H9 (cell line): Measurements from ENCODE around the gene SOX13. TPM values are rescaled to one million over a fixed set of nuclear protein-coding genes. Genes with fewer than 3 reads are reported as not detected.

ENCODE experiments used
- DNase-seq: peaks from one replicate; pipeline ENCODE4 v3.0.0-alpha.2; 2017
- H2AFZ ChIP-seq: one replicate; pipeline ENCODE4 v1.6.1; 2013; ENCODE audit warnings: mild to moderate bottlenecking, low read length, control low read depth, moderate library complexity
- H2AK5ac ChIP-seq: 2 replicates; pipeline ENCODE4 v1.6.1; 2013; ENCODE audit warnings: low read length, control low read depth, mixed read lengths; ENCODE audit not compliant: insufficient read length
- H2BK120ac ChIP-seq: one replicate; pipeline ENCODE4 v1.6.1; 2013; ENCODE audit warnings: low read depth, mild to moderate bottlenecking, low read length, control low read depth, inconsistent platforms; ENCODE audit not compliant: poor library complexity, severe bottlenecking
- H2BK12ac ChIP-seq: 2 replicates; pipeline ENCODE4 v1.6.1; 2013; ENCODE audit warnings: low read length, control low read depth, mixed read lengths, low read depth; ENCODE audit not compliant: insufficient read length
- H2BK15ac ChIP-seq: 2 replicates; pipeline ENCODE4 v1.6.1; 2013; ENCODE audit warnings: low read depth, low read length, control low read depth
- H2BK20ac ChIP-seq: one replicate; pipeline ENCODE4 v1.6.1; 2013; ENCODE audit warnings: low read depth, mild to moderate bottlenecking, low read length, control low read depth, inconsistent platforms; ENCODE audit not compliant: poor library complexity, severe bottlenecking
- H2BK5ac ChIP-seq: 2 replicates; pipeline ENCODE4 v1.6.1; 2013; ENCODE audit warnings: low read length, control low read depth, mixed read lengths; ENCODE audit not compliant: insufficient read length
- H3K14ac ChIP-seq: 2 replicates; pipeline ENCODE4 v1.6.1; 2013; ENCODE audit warnings: low read length, control low read depth; ENCODE audit not compliant: insufficient read depth
- H3K18ac ChIP-seq: 2 replicates; pipeline ENCODE4 v1.6.1; 2013; ENCODE audit warnings: low read depth, mild to moderate bottlenecking, mixed read lengths, low read length, control low read depth; ENCODE audit not compliant: insufficient read length
- H3K23ac ChIP-seq: 2 replicates; pipeline ENCODE4 v1.6.1; 2013; ENCODE audit warnings: low read length, control low read depth, mixed read lengths, low read depth; ENCODE audit not compliant: insufficient read length
- H3K23me2 ChIP-seq: 2 replicates; pipeline ENCODE4 v1.6.1; 2013; ENCODE audit warnings: low read depth, mild to moderate bottlenecking, mixed read lengths, low read length, control low read depth; ENCODE audit not compliant: insufficient read length, poor library complexity, severe bottlenecking
- H3K27ac ChIP-seq: 2 replicates; pipeline ENCODE4 v1.5.1; 2013; ENCODE audit warnings: low read length, control low read depth, mixed read lengths, low read depth; ENCODE audit not compliant: insufficient read length
- H3K27me3 ChIP-seq: 2 replicates; pipeline ENCODE4 v1.6.1; 2013; ENCODE audit warnings: low read length, control low read depth, inconsistent platforms; ENCODE audit not compliant: insufficient read depth
- H3K4ac ChIP-seq: 2 replicates; pipeline ENCODE4 v1.6.1; 2013; ENCODE audit warnings: low read depth, mild to moderate bottlenecking, control low read depth, inconsistent platforms, low read length, moderate library complexity
- H3K4me1 ChIP-seq: 2 replicates; pipeline ENCODE4 v1.6.1; 2013; ENCODE audit warnings: low read length, control low read depth, inconsistent platforms; ENCODE audit not compliant: insufficient read depth
- H3K4me2 ChIP-seq: 2 replicates; pipeline ENCODE4 v1.6.1; 2013; ENCODE audit warnings: low read length, control low read depth, mixed read lengths; ENCODE audit not compliant: insufficient read length, insufficient read depth
- H3K56ac ChIP-seq: 2 replicates; pipeline ENCODE4 v1.6.1; 2013; ENCODE audit warnings: low read depth, mild to moderate bottlenecking, mixed read lengths, low read length, control low read depth; ENCODE audit not compliant: insufficient read length
- H3K79me1 ChIP-seq: 2 replicates; pipeline ENCODE4 v1.6.1; 2013; ENCODE audit warnings: low read depth, mild to moderate bottlenecking, moderate library complexity, low read length, control low read depth, inconsistent platforms; ENCODE audit not compliant: insufficient read depth, poor library complexity, severe bottlenecking
- H3K79me2 ChIP-seq: 2 replicates; pipeline ENCODE4 v1.6.1; 2013; ENCODE audit warnings: low read length, control low read depth, inconsistent platforms; ENCODE audit not compliant: insufficient read depth
- H3K9ac ChIP-seq: 2 replicates; pipeline ENCODE4 v1.6.1; 2013; ENCODE audit warnings: low read length, control low read depth, mixed read lengths; ENCODE audit not compliant: insufficient read length; ENCODE audit errors: extremely low read depth
- H3K9me3 ChIP-seq: one replicate; pipeline ENCODE4 v1.6.1; 2013; ENCODE audit warnings: low read depth, low read length, inconsistent platforms; ENCODE audit not compliant: control insufficient read depth
- H3T11ph ChIP-seq: one replicate; pipeline ENCODE4 v1.6.1; 2013; ENCODE audit warnings: mild to moderate bottlenecking, low read length, control low read depth, inconsistent platforms
- H4K20me1 ChIP-seq: one replicate; pipeline ENCODE4 v1.6.1; 2013; ENCODE audit not compliant: control insufficient read depth, insufficient read length, insufficient read depth
- H4K5ac ChIP-seq: 2 replicates; pipeline ENCODE4 v1.6.1; 2013; ENCODE audit warnings: low read depth, mild to moderate bottlenecking, mixed read lengths, low read length, control low read depth; ENCODE audit not compliant: insufficient read length
- H4K8ac ChIP-seq: replicated peaks from 2 replicates; pipeline ENCODE4 v1.6.1; 2013; ENCODE audit warnings: low read length, control low read depth, mixed read lengths, low read depth; ENCODE audit not compliant: insufficient read length
- H4K91ac ChIP-seq: 2 replicates; pipeline ENCODE4 v1.6.1; 2013; ENCODE audit warnings: low read depth, mild to moderate bottlenecking, moderate library complexity, mixed read lengths, low read length, control low read depth; ENCODE audit not compliant: insufficient read length
- H3K27ac Mint-ChIP-seq, 3 experiments: 2 replicates in 2 of 3; 3 replicates in 1 of 3; pipeline ENCODE4 v1.8.0; 2020 to 2021; ENCODE audit warnings: mixed read lengths in 3 of 3, mild to moderate bottlenecking in 1 of 3, moderate library complexity in 1 of 3
- H3K27me3 Mint-ChIP-seq: 2 replicates; pipeline ENCODE4 v1.8.0; 2021; ENCODE audit warnings: low read depth, mild to moderate bottlenecking, moderate library complexity, mixed read lengths
- H3K36me3 Mint-ChIP-seq, 3 experiments: 2 replicates in 2 of 3; 3 replicates in 1 of 3; pipeline ENCODE4 v1.8.0; 2020 to 2021; ENCODE audit warnings: low read depth in 3 of 3, mixed read lengths in 3 of 3; ENCODE audit not compliant: insufficient read depth in 1 of 3
- H3K4me1 Mint-ChIP-seq, 2 experiments: 2 replicates each; pipeline ENCODE4 v1.8.0; 2020; ENCODE audit warnings: mixed read lengths in 2 of 2
- H3K4me3 Mint-ChIP-seq, 2 experiments: 2 replicates in 1 of 2; 3 replicates in 1 of 2; pipeline ENCODE4 v1.8.0; 2020 to 2021; ENCODE audit warnings: mild to moderate bottlenecking in 2 of 2, mixed read lengths in 2 of 2, moderate library complexity in 1 of 2
- H3K9me3 Mint-ChIP-seq, 2 experiments: 2 replicates in 1 of 2; 3 replicates in 1 of 2; pipeline ENCODE4 v1.8.0; 2020; ENCODE audit warnings: mild to moderate bottlenecking in 2 of 2, mixed read lengths in 2 of 2, moderate library complexity in 1 of 2
- CTCF ChIP-seq: fragments of 200-600 bp; sonication (generic); conservative IDR thresholded peaks from 3 replicates; pipeline ENCODE4 v1.8.0; 2021; ENCODE audit warnings: antibody characterized with exemption, mild to moderate bottlenecking
- WGBS: extraction: QIAGEN DNeasy Blood & Tissue Kit; methylation state at CpG from one replicate; pipeline ENCODE4 v1.1.7; 2013; ENCODE audit warnings: missing lambda C conversion rate, low lambda C conversion rate, mixed read lengths; ENCODE audit not compliant: insufficient read length; ENCODE audit errors: extremely low coverage; 5-methylcytosine and 5-hydroxymethylcytosine counted together
- total RNA-seq: library from RNA; stranded (reverse); gene quantifications from 2 replicates; pipeline ENCODE4 v1.2.1, GENCODE V29; 2021

Gene SOX13
- total RNA-seq, 1 experiment from 2014 or later = 120 TPM

- H3K4me3 Mint-ChIP-seq = no peak overlapping the region
- H3K27me3 Mint-ChIP-seq = peaks cover 31% of the 10 kb centered on the region
- H2BK12ac ChIP-seq = no peak overlapping the region
- no peak for DNase-seq
- H2BK15ac ChIP-seq = no peak overlapping the region
- no peaks in the 10 kb centered on the region for H3K79me2 ChIP-seq
- H3K56ac ChIP-seq = no peak overlapping the region
- no peak overlapping the region for H3K27ac ChIP-seq
- no peaks in the 10 kb centered on the region for H3K4me1 ChIP-seq
- H2BK120ac ChIP-seq = no peak overlapping the region
- H3K14ac ChIP-seq = no peak overlapping the region
- no peak overlapping the region for H2BK5ac ChIP-seq
- no peak overlapping the region for H4K91ac ChIP-seq
- H3K4me1 Mint-ChIP-seq = peaks cover 5 to 6% of the 10 kb centered on the region in 2 experiments; a peak in 3 of 4 replicates
- no peak overlapping the region for H3K4ac ChIP-seq
- no peak overlapping the region for H3T11ph ChIP-seq
- H3K23ac ChIP-seq = no peak overlapping the region
- no peaks in the 10 kb centered on the region for H3K23me2 ChIP-seq
- no peak overlapping the region for H3K18ac ChIP-seq
- H2BK20ac ChIP-seq = no peak overlapping the region
- H2AK5ac ChIP-seq = no peak overlapping the region
- TF ChIP-seq CTCF = no peak
- no CpG with 5 or more reads among the region's 6 CpGs for WGBS
- no peaks in the 10 kb centered on the region for H3K79me1 ChIP-seq
- H3K9ac ChIP-seq = no peak overlapping the region
- H3K36me3 Mint-ChIP-seq = no peaks in the 10 kb centered on the region; a peak in 2 of 7 replicates
- no peaks in the 10 kb centered on the region for H3K9me3 ChIP-seq
- no peak overlapping the region for H4K5ac ChIP-seq
- H4K8ac ChIP-seq = no peak overlapping the region
- H3K9me3 Mint-ChIP-seq = no peaks in the 10 kb centered on the region
- no peak overlapping the region for H3K4me2 ChIP-seq
- 0 out of 7 replicates have a peak overlapping the region, but pooled peaks of 1 of the 3 experiments have one; percentile 0 for H3K27ac Mint-ChIP-seq
- H4K20me1 ChIP-seq = no peaks in the 10 kb centered on the region
- no peaks in the 10 kb centered on the region; the same call in 1 of the 2 replicates for H3K27me3 ChIP-seq
- H2AFZ ChIP-seq = no peak overlapping the region
These were observed 85.0 kb downstream of the SOX13 start for GRCh38 chr1:204157962-204158361.
